ENCODE data around the gene PARD6G. TPM values are rescaled to one million over a fixed set of nuclear protein-coding genes. Genes with fewer than 3 reads are reported as not detected.
A peak's percentile ranks its signal among the peaks of the same experiment; 100 is the strongest.

PARD6G gene
- total RNA-seq, 1 donor from 2014 or later, result 18.9 TPM

DNA sequence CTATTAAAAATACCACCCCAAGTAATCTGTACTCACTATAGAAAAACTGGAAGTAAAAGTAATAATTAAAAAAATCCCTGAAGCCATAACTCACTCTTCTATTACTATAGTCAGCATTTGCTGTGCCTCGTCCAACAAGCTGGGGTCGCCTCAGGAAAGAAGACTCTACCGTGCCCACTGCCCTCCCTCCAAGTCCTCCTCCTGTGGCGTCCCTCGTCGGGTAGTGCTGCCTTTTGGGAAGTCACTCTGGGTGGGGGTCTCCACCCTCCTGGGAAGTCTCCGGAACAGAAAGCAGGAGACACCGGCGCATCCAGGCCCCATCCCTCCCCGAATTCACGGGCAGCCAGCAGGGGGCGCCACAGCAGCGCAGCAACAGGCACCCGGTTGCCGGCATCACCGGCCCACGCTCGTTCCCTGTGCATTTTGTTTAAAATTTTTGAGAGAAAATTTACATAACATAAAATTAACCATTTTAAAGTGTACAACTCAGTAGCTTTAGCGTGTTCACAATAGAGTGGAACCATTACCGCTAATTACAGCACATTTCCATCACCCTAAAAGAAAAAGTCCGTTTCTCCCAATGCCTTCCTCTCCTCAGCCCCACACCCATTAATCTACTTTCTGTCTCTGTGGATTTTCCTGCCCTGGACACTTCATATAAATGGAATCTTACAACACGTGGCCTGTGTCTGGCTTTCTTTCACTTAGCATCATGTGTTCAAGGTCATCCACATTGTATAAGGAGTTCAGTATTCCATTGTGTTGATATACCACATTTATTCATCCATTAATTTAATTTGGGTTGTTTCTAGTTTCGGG lies 76.1 kb downstream of the PARD6G start:
- no peak overlapping the region for H3K27ac Mint-ChIP-seq (ENCODE audit: unreplicated experiment)
- no peaks in the 10 kb centered on the region for H3K27me3 Mint-ChIP-seq (ENCODE audit: unreplicated experiment)
- TF ChIP-seq CTCF (IDR thresholded peaks at IDR 0.05), result peak; percentile 83

GRCh38 chr18:80170395-80171053 lies 76.8 kb downstream of the PARD6G start:
- Mint-ChIP-seq H3K27ac (ENCODE audit: unreplicated experiment) (no peak overlapping the region), H3K4me1 (ENCODE audit: unreplicated experiment) (peaks cover 46% of the 10 kb centered on the region), H3K36me3 (ENCODE audit: unreplicated experiment) (no peaks in the 10 kb centered on the region), H3K9me3 (ENCODE audit: unreplicated experiment) (no peaks in the 10 kb centered on the region), H3K27me3 (ENCODE audit: unreplicated experiment) (no peaks in the 10 kb centered on the region), H3K4me3 (ENCODE audit: unreplicated experiment) (no peak overlapping the region)
- no peak for TF ChIP-seq CTCF (IDR thresholded peaks at IDR 0.05)
- no peak for DNase-seq (ENCODE audit: extremely low spot score, unreplicated experiment)

More for the DNA sequence above, 76.1 kb downstream of the PARD6G start:
- H3K4me3 Mint-ChIP-seq (ENCODE audit: unreplicated experiment), result no peak overlapping the region
- H3K36me3 Mint-ChIP-seq (ENCODE audit: unreplicated experiment), result no peaks in the 10 kb centered on the region
- peaks cover 53% of the 10 kb centered on the region for H3K4me1 Mint-ChIP-seq (ENCODE audit: unreplicated experiment)
- no peaks in the 10 kb centered on the region for H3K9me3 Mint-ChIP-seq (ENCODE audit: unreplicated experiment)
- DNase-seq (ENCODE audit: extremely low spot score, unreplicated experiment), result no peak

DNA sequence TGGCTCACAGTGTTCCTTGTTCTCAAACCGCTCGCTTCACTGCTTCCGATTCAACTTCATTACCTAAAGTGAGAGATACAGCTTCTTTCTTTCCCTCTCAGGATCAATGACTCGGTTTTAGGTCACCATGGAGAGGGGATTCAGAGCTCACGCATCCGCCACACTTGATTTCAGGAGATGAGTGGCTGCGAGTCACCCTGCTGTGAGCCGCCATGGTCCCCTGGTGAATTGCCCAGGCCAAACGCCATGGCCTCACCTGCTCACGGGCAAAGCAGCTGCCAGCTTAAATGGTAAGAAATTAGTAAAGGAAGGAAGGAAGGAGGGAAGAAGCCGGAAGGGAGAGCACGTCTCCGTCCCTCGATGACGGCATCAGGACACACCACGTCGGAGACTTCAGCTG lies 77.7 kb downstream of the PARD6G start:
- peaks cover under 1% of the 10 kb centered on the region for H3K36me3 Mint-ChIP-seq (ENCODE audit: unreplicated experiment)
- H3K4me3 Mint-ChIP-seq (ENCODE audit: unreplicated experiment), result no peak overlapping the region
- H3K27me3 Mint-ChIP-seq (ENCODE audit: unreplicated experiment), result no peaks in the 10 kb centered on the region
- H3K4me1 Mint-ChIP-seq (ENCODE audit: unreplicated experiment), result peaks cover 38% of the 10 kb centered on the region
- no peak for DNase-seq (ENCODE audit: extremely low spot score, unreplicated experiment)
- TF ChIP-seq CTCF (IDR thresholded peaks at IDR 0.05), result no peak
- no peak overlapping the region for H3K27ac Mint-ChIP-seq (ENCODE audit: unreplicated experiment)
- peaks cover 2% of the 10 kb centered on the region for H3K9me3 Mint-ChIP-seq (ENCODE audit: unreplicated experiment)

- no peak overlapping the region for H3K27ac Mint-ChIP-seq (ENCODE audit: unreplicated experiment)
- H3K4me1 Mint-ChIP-seq (ENCODE audit: unreplicated experiment), result peaks cover 35% of the 10 kb centered on the region
- peaks cover 7% of the 10 kb centered on the region for H3K9me3 Mint-ChIP-seq (ENCODE audit: unreplicated experiment)
- no peak for DNase-seq (ENCODE audit: extremely low spot score, unreplicated experiment)
- no peaks in the 10 kb centered on the region for H3K27me3 Mint-ChIP-seq (ENCODE audit: unreplicated experiment)
- TF ChIP-seq CTCF (IDR thresholded peaks at IDR 0.05), result no peak
- no peak overlapping the region for H3K4me3 Mint-ChIP-seq (ENCODE audit: unreplicated experiment)
- H3K36me3 Mint-ChIP-seq (ENCODE audit: unreplicated experiment), result peaks cover 5% of the 10 kb centered on the region
Observed at GRCh38 chr18:80168982-80169381, 78.3 kb downstream of the PARD6G start.

- Mint-ChIP-seq H3K9me3 (ENCODE audit: unreplicated experiment) (peaks cover 7% of the 10 kb centered on the region), H3K4me3 (ENCODE audit: unreplicated experiment) (no peak overlapping the region), H3K36me3 (ENCODE audit: unreplicated experiment) (peaks cover 11% of the 10 kb centered on the region), H3K27me3 (ENCODE audit: unreplicated experiment) (no peaks in the 10 kb centered on the region), H3K27ac (ENCODE audit: unreplicated experiment) (no peak overlapping the region), H3K4me1 (ENCODE audit: unreplicated experiment) (peaks cover 29% of the 10 kb centered on the region)
- no peak for TF ChIP-seq CTCF (IDR thresholded peaks at IDR 0.05)
- no peak for DNase-seq (ENCODE audit: extremely low spot score, unreplicated experiment)
Observed at GRCh38 chr18:80168346-80168745, 79.0 kb downstream of the PARD6G start.
